Fibroblast of skin of right quadriceps (primary cell): ENCODE data around the gene VWA8.
A peak's percentile ranks its signal among the peaks of the same experiment; 100 is the strongest.
"Not testable (repeated sequence)": the region's sequence is repeated elsewhere in the genome, so short reads cannot be mapped to it uniquely, and the experiment has no call there.

Experiments
- DNase-seq: peaks from one replicate; pipeline ENCODE4 v3.0.0-alpha.2; 2013

Gene VWA8

DNA sequence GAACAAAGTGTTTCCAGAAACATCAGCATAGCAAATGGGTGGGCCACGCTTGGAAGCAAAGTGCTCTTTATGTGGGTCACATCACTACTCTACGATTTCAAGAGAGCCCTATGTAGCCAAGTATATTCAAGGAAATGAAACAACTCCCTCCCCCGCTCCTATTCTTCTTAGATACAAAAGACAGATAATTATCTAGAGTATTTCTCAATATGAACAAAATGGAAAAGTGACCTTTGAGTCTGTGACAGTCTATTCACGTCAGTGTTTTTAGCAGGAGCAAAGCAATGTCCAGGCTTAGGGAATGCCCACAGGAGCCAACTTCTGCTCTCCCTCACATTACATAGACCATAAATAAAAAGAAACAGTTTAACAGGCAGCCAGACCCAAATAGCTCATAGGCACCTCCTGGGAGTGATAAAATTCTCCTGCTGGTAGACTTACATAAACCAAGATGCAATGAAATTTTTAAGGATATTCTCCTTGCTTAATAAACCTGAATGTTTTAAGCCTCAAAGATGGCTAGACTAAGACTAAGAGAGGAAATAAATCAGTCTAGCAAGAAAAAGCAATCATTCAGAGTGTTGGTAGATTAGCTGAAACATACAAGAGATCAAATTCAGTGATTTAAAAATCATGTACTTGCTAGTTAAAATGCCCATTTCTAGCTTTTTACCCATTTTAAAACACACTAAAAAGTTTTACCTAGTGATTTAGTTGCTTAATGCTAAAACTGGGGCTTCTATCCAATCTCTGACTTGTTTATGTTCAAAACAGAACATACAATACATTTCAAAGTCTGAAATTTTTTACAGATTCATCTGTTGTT lies 320.7 kb downstream of the VWA8 start:
- peak; percentile 56 for DNase-seq

DNA sequence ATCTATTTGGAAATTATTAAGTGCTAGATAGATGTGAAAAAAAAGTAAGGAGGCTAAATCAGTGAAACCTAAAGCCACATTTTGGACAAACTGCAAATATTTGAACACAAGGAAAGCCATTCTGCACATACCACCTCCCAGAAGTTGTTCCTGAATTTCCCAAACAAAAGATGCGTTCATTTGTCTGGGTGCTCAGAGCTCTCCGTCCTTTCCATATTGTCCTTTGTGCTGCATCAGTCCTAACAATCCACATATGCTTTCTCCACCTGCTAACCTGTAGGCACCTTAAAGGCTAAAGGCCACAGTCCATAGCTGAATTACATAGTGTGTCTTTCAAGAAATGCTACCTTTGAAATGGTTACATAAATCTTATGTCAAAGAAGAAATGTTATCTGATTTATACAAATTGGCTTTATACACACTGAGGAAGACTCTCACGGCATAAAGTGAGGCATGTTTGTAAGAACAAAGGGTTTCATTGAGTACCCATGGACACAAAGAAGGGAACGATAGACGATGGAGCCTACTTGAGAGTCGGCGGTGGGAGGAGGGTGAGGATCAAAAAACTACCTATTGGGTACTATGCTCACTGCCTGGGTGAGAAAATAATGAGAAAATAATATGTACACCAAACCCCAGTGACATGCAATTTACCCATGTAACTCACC lies 321.5 kb downstream of the VWA8 start:
- no peak for DNase-seq

DNA sequence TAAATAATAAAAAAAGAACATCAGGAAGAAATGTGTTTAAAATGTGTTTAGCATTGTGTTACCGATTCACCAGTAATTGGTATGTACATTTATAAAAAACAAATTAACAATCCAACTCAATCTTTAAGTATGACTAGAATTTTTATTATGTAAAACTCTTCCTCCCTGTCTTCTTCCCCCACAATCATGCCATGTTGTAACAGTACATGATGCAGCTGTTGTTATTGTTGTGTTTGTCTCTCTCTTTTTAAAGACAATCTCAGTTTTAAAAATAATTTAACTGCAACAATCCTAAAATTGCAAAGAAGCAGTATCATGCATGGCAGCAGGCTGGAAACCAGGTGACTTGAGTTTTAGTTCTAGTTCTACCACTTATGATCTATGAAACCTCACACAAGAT lies 323.3 kb downstream of the VWA8 start:
- no peak for DNase-seq

DNA sequence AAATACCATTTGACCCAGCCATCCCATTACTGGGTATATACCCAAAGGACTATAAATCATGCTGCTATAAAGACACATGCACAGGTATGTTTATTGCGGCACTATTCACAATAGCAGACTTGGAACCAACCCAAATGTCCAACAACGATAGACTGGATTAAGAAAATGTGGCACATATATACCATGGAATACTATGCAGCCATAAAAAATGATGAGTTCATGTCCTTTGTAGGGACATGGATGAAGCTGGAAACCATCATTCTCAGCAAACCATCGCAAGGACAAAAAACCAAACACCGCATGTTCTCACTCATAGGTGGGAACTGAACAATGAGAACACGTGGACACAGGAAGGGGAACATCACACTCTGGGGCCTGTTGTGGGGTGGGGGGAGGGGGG lies 323.9 kb downstream of the VWA8 start:
- DNase-seq, result not testable (repeated sequence)

DNA sequence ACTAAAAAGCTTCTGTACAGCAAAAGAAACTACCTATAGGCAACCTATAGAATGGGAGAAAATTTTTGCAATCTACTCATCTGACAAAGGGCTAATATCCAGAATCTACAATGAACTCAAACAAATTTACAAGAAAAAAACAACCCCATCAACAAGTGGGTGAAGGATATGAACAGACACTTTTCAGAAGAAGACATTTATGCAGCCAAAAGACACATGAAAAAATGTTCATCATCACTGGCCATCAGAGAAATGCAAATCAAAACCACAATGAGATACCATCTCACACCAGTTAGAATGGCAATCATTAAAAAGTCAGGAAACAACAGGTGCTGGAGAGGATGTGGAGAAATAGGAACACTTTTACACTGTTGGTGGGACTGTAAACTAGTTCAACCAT lies 324.3 kb downstream of the VWA8 start:
- DNase-seq, result not testable (repeated sequence)

DNA sequence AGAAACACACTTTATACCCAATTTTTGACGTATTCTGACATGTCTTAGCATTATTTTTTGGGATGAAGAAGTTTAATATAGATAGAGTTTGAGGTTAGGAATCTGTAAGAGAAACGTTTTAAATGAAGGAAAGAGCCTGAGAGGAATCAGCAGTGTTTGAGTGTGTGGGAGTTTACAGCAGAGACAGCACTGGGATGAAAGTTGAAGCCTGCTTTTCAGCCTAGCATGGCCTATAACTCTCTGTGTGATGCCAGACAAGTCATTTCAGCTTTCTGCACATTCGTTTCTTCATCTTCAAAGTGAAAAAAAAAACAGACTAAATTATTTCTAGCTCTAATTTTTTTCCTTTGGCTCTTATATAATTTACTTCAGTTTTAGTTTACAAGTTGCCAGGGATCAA lies 326.5 kb downstream of the VWA8 start:
- no peak for DNase-seq

DNA sequence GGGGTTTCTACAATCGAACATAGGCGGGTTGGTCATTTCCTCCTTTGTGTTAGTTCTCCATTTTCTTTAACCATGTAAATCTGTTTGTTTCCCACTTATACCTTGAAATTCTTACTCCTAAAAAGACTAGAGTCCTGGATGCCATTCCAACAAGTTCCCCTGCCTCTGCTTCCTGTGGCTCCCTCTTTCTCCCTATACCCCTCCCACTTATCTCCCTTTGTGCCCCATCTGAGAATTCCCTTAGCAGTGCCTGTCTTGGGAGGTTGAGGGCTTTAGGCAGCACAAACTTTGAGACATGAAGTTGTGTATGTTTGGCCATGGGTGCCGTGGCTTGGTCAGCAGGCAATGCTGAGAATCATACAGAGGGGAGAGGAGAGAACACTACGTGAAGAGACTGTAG lies 327.1 kb downstream of the VWA8 start:
- DNase-seq, result no peak

DNA sequence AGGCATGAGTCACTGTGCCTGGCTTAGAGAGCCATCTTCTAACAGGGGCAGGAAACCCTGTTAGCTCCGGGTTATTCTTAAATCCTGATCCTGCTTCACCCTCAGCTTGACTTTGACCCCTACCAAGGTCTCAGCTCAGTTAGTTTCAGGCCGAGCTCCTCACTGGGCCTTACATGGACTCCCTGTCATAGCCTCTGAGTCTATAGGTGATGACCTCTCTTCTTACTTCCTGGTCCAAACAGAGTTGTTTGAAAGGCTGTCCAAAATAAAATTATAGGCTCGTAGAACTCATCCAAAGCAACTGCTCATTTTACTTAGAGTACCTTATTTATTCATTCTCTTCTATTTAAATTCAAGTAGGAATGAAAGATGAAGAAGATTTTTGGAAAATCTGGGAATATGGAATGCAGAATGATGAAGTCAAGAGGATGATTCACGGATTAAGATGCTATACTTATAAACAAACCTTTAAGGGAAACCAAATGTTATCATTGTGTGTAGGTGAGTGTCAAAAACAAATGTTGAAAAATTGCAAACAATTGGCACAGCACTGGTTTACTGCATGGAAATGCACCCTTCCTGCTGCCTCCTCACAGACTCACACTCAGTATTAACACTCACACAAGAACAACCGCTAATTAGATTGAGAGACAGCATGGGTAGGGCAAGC lies 329.5 kb downstream of the VWA8 start:
- DNase-seq, result peak; percentile 31

DNA sequence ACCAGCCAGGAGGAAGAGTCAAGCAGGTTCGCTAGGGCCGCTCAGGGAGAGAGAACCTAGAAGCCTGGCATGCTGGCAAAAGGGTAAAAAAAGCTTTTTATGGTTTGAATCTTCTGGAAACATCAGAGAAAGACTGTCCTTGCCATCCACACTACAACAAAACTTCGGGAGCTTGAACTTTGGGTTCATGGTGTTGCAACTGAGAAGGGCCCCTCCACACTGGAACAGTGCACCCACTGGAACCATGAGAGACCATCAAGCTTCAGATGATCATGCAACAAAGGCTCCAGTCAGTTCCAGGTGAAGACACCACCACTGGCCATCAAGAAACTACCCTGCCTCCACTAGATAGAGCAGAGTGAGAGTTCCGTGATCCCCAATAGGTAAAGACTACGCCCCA lies 333.5 kb downstream of the VWA8 start:
- no peak for DNase-seq

DNA sequence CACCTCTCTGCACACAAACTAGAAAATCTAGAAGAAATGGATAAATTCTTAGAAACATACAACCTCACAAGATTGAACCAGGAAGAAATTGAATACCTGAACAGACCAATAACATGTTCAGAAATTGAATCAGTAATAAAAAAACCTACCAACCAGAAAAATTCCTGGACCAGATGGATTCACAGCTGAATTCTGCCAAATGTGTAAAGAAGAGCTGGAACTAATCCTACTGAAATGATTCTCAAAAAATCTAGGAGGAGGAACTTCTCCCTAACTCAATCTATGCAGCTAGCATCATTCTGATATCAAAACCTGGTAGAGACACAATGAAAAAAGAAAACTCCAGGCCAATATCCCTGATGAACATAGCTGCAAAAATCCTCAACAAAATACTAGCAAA lies 336.9 kb downstream of the VWA8 start:
- no peak for DNase-seq

DNA sequence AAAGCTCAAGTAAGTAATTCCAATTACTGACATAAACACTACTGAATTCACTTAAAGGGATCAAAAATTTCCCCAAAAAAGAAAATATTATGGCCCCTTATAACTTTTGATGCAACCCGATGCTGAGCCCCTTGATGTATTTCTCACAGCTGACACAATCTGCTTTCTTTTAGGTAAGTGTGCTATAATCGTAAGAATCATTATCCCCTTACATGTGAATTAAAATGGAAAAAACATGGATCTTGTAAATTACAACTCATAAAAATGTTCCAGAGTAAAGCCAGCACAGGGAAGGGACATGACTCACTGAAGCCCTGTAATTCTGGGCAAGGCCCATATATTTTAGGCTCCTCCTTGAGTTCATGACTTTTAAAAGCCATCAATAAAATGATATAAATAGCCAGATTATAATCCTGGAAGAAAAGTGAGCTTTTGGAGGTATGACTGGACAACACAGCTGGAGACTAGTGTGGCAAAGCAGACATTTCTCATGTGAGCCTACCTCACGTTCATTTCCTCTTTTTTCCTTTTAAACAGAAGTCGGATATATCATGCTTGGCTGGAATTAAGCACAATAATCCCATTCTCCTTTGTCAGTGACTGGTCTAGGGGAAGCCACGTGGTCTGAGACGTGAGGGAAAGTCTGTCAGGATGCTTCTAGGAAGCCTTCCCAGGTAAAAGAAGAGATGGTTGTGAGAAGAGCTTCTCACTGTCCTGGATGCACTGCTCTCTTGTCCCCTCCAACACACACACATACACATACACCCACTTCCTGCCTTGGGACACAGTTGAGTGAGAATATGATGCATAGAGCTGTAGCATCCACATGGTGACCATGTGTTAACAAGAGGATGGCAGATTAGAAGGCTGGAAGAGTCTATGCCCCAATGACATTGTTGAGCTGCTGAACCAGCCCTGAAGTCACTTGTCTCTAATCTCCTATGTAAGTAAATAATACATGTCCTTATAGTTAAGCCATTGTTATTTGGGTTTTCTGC lies 338.2 kb downstream of the VWA8 start:
- DNase-seq, result peak; percentile 85

DNA sequence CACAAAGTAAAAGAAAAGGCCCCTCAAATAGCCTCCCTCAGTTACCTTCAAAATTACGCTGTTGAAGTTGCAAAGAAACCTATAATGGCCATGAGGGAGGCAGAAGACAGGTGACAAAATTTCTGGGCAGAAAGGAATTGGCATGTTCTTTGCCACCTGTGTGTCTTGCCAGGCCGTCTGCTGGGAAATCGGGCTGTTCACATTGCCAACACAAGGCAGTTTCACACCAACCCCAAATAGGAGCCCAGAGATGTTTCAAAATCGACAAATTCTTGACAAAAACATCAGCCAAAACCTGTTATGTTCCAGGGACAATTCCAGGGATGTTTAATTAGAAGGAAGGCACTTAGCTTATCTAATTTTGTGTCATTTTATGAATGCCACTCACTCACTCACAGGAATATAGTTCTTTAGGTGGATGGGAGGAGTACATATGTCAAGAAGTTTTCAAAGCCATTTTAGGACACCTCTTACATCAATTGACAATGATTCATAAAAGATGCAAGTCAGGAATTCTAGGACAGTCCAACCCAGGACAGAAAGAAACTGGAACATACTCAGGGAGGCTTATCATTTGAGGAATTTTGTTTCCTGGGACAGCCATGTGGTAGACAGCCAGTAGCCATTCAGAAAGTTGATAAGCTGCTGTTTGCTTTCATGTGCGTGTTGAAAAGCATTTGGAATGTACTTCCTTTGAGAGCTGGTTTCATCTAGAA lies 339.0 kb downstream of the VWA8 start:
- DNase-seq, result peak; percentile 66

DNA sequence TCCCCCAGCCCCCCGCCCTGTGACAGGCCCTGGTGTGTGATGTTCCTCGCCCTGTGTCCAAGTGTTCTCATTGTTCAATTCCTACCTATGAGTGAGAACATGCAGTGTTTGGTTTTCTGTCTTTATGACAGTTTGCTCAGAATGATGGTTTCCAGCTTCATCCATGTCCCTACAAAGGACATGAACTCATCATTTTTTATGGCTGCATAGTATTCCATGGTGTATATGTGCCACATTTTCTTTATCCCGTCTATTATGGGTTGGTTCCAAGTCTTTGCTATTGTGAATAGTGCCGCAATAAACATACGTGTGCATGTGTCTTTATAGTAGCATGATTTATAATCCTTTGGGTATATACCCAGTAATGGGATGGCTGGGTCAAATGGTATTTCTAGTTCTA lies 343.3 kb downstream of the VWA8 start:
- not testable (repeated sequence) for DNase-seq

DNA sequence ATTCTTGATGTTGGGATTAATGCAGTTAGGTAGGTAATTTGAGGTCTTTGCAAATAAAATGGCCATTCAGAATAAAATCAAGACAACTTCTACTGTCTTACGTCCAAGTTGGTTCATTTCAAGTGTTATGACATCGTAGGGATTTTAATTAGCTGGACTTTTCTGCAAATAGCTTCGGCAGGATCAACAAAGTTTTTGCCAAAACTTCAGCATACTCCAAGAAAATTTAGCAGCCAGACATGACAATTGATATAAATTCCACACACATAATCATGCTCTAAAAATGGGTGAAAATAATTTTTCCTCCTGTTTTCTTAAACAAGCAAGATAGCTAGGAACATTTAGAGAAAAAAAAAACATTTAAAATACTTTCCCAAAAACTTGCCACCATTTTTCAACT lies 344.8 kb downstream of the VWA8 start:
- DNase-seq, result no peak

DNA sequence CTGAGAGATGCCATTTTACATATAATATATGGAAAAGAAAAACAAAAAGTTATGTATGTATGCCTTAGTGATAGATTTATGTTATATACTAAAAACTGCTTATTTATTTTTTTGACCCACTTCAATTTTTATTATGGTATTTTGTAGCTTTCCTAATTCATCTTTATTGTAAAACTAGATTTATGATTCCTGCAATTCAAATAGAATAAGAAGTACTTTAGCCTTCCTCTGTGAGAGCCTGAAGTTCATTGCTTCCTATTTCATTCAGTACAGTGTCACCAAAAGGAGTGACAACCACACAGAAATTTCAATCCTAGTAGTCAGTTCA lies 345.4 kb downstream of the VWA8 start:
- DNase-seq, result no peak

DNA sequence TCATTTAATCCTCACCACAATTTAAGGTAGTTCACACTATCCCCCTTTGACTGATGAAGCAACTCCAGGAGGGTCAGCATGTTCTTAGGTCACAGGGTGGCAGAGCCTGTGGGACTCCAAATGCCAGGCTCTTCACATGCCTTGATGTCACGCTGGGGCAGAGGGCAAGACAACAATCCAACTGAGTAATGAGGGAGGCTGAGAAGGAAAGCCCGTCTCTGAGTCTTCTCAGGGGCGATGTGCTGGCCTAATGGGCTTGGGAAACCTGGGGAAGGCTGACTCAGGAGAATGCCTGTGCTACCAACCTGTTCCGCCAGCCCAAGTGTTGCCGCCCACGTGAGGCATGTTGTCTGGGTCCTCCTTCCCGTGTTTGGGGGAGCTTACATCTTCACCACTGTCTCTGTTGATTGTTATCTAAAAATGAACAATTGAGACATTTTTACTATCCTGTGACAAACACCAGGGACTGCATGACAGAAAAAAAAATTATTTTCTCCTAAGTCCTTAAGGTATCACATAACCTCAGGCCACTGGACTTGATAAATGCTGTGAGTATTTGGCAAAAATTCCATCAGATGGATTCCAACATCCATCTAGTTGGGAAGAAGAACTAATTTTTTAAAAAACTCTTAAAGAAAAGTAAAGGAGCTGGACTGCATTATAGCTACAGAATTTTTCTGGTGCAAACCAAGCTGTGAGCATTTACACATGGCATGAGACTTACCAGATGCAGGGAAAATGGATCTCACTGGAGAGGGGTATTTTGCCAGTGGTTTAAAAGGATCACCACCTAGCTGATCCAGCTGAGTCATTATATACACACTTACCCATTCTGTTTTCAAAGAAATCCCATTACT lies 346.0 kb downstream of the VWA8 start:
- DNase-seq, result peak; percentile 27

DNA sequence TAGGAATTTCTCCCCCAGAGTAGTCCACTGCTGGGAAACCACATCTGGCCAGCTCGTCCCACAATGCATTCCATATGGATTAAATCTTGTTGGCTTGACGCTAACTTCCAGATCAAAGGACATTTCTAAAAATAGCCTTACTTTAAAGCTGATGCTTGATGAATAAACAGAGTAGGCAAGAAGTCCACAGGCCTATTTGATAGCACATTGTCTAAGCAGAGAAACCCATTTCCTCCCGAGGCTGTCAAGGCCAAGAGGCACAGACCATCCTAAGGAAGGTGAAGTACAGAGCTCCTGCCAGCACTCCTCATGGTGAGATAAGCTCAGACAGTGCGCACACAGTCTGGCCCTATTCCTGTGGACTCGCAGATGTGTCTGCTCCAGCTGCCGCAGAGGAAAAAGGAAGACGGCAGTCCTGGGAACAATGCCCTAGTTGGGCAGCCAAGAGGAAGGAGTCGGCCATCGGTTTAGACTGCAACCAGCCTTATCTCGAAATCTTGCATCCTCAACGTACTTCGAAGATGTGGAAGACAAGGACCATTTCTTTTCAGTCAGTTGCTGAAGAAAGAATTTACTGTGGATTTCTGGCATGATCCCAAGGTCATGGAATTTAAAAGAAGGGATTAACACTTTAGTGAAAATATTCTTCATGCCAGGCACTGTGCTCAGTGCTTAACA lies 346.8 kb downstream of the VWA8 start:
- peak; percentile 94 for DNase-seq

DNA sequence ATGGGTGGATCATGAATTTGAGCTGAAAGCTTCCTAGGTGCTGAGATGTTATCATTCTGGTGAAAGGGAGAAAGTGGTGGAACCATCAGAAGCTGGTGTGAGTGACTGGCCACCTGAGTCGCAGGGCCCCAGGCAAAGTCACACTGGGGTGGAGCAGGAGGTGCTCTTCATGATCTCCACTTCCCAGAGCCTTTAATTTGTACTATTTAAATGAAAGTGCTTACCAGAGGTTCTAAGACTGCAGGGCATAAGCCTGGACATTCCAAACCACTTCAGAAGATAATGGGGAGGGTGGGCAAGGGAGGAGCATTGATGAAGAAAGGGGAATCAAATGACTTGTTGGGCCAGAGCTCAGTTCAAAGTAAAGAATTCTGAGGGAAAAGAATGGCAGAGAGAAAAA lies 347.4 kb downstream of the VWA8 start:
- no peak for DNase-seq

DNA sequence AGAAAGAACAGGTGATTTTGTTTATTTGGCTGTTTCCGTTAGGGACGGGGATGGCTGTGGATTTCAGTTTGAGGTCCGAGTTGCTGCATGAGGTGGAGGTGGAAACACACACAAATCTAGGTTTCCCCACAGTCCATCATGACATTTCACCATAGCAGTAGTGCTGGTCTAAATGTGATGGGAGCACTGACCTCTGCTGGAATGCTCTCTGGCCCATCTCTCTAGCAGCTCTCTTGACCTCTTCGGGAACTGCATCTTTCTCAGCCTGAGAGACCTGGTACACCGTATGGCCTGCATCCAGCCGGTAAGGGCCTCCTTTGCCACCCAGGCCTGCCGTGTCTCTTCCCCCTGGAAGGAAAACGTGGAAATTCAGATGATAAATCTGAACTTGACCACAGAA lies 349.5 kb downstream of the VWA8 start:
- DNase-seq, result no peak

DNA sequence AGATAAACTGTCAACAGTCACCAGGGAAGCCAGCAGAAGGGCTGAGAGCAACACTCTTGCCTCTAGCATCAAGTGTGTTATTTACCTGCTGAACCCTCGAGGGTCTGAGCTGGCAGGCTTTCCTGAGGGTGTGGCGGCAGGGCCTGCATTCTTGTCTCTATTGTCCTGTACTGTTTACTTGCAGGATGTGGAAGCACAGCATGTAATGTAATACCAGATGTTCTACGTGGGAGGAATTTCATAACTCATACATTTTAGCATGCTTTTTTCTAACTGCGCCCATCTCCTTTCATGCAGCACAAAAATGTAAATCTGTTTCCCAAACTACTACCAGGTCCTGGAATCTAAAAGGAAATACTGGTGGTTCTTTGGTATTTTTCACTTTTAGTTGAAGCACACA lies 350.5 kb downstream of the VWA8 start:
- peak; percentile 91 for DNase-seq

DNA sequence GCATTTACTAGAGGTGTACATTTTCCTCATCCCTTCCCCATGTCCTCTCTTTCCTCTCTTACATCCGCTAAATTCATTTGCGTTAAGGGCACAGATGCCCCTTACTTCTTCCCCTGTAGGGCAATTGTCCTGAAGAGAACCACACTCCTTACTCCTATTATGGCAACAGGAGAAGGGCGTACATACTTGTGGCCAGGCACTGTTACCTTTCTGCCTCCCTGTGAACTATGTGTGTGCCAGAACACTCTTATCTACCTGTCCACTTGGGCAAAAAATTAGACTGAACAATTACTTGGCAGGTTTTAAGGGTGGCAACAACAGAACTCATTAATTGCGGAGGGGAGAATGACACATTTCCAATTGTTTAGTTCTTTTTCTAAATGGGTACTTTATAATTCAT lies 351.1 kb downstream of the VWA8 start:
- no peak for DNase-seq
